HepG2 (cell line): Measurements from ENCODE around the gene ITSN2. TPM values are rescaled to one million over a fixed set of nuclear protein-coding genes. Genes with fewer than 3 reads are reported as not detected.

Experiments
- CBX2 ChIP-seq, 2 experiments: fragments of 200-600 bp in 1 of 2; sonication (generic); formaldehyde crosslinking in 1 of 2; IDR thresholded peaks; 2 replicates each; pipeline versions ENCODE4 v1.7.0 to v1.8.1; 2018 to 2022; ENCODE audit warnings: low read depth in 2 of 2, low read length in 1 of 2, mild to moderate bottlenecking in 1 of 2, missing genetic modification reagents in 1 of 2
- DMTF1 ChIP-seq: sonication (generic); formaldehyde crosslinking; IDR thresholded peaks from 2 replicates; pipeline ENCODE4 v1.4.0; 2020; ENCODE audit warnings: mild to moderate bottlenecking, missing genetic modification reagents
- GPBP1L1 ChIP-seq: sonication (generic); formaldehyde crosslinking; IDR thresholded peaks from 2 replicates; pipeline ENCODE4 v1.5.0; 2020; ENCODE audit warnings: mild to moderate bottlenecking, missing genetic modification reagents
- IKZF1 ChIP-seq: fragments of 450-650 bp; IDR thresholded peaks from 2 replicates; pipeline ENCODE4 v1.7.1; 2016
- KIAA2018 ChIP-seq: sonication (generic); formaldehyde crosslinking; IDR thresholded peaks from 2 replicates; pipeline ENCODE4 v1.5.0; 2020; ENCODE audit warnings: mild to moderate bottlenecking, missing genetic modification reagents, borderline replicate concordance
- MLX ChIP-seq: IDR thresholded peaks from 2 replicates; pipeline ENCODE4 v1.6.1; 2016
- NR1H2 ChIP-seq: sonication (generic); formaldehyde crosslinking; IDR thresholded peaks from 2 replicates; pipeline ENCODE4 v1.8.1; 2022; ENCODE audit warnings: low read depth, missing genetic modification reagents, borderline replicate concordance
- ZNF441 ChIP-seq: sonication (generic); formaldehyde crosslinking; IDR thresholded peaks from 2 replicates; pipeline ENCODE4 v1.7.0; 2021; ENCODE audit warnings: missing genetic modification reagents, borderline replicate concordance
- ZNF460 ChIP-seq: sonication (generic); formaldehyde crosslinking; IDR thresholded peaks from 2 replicates; pipeline ENCODE4 v1.5.1; 2020; ENCODE audit warnings: missing genetic modification reagents, mild to moderate bottlenecking, borderline replicate concordance
- ZNF720 ChIP-seq: sonication (generic); formaldehyde crosslinking; IDR thresholded peaks from 2 replicates; pipeline ENCODE4 v1.4.0; 2020; ENCODE audit warnings: missing genetic modification reagents
- ZNF724P ChIP-seq: sonication (generic); formaldehyde crosslinking; IDR thresholded peaks from 2 replicates; pipeline ENCODE4 v1.8.0; 2022; ENCODE audit warnings: missing genetic modification reagents, borderline replicate concordance
- ZNF784 ChIP-seq: sonication (generic); formaldehyde crosslinking; IDR thresholded peaks from 2 replicates; pipeline ENCODE4 v1.5.1; 2020; ENCODE audit warnings: missing genetic modification reagents, mild to moderate bottlenecking, borderline replicate concordance
- polyA plus RNA-seq, 8 experiments: library from polyadenylated mRNA; depleted of rRNA in 3 of 8; stranded (reverse) in 7 of 8; unstranded in 1 of 8; fragments of >200 nt; fragmentation: Illumina TruSeq in 4 of 8; extraction: Trizol in 4 of 8; gene quantifications; 2 replicates each; pipeline versions ENCODE4 v1.2.1 to v1.2.3, GENCODE V29; 2011 to 2016; ENCODE audit warnings: low read depth in 4 of 8, missing spikeins in 1 of 8, mixed read lengths in 1 of 8; ENCODE audit not compliant: insufficient read depth in 1 of 8
- total RNA-seq, 5 experiments: library from RNA; depleted of rRNA; stranded (reverse); fragments of >200 nt; fragmentation: Illumina TruSeq; extraction: Trizol; gene quantifications; 2 replicates each; pipeline ENCODE4 v1.2.3, GENCODE V29; 2016; ENCODE audit warnings: low read depth in 1 of 5

ITSN2 gene
- total and polyA plus RNA-seq, 2 of the 13 experiments (the other 11 are each of a cell fraction or from before 2014, with no cell fraction given) = 26.0 to 26.6 TPM

GRCh38 chr2:24164416-24164973 lies 195.8 kb downstream of the ITSN2 start (continued):
- TF ChIP-seq ZNF720 = no peak
- TF ChIP-seq ZNF441 (CRISPR knock-in tag) = no peak
- TF ChIP-seq IKZF1 = no peak
- no peak for TF ChIP-seq DMTF1 (CRISPR knock-in tag)
- no peak for TF ChIP-seq GPBP1L1
- TF ChIP-seq MLX (CRISPR knock-in tag) = no peak
- no peak for TF ChIP-seq CBX2 (IDR thresholded peaks at IDR 0.05; ENCODE audit: low read depth, low read length)
- 0 out of 2 replicates have a peak, but pooled peaks have one; percentile 40 for TF ChIP-seq CBX2 (CRISPR knock-in tag; IDR thresholded peaks at IDR 0.05; ENCODE audit: low read depth)
- no peak for TF ChIP-seq KIAA2018 (CRISPR knock-in tag)
- TF ChIP-seq ZNF460 (CRISPR knock-in tag) = no peak
- TF ChIP-seq ZNF784 (CRISPR knock-in tag) = no peak
- no peak for TF ChIP-seq ZNF724P (CRISPR knock-in tag)
- TF ChIP-seq NR1H2 (CRISPR knock-in tag) = no peak
